SK-N-MC (cell line): Measurements from ENCODE around the gene ARL10.

Experiments
- EZH2 ChIP-seq: fragments of 200-600 bp; sonication (generic); IDR thresholded peaks from one replicate; pipeline ENCODE4 v1.6.1; 2017; ENCODE audit warnings: antibody characterized with exemption
- FOXP2 ChIP-seq: optimal IDR thresholded peaks from 2 replicates; pipeline ENCODE3; 2011; ENCODE audit warnings: mild to moderate bottlenecking, moderate library complexity; ENCODE audit not compliant: insufficient read depth; ENCODE audit errors: extremely low read length, control extremely low read depth
- POLR2AphosphoS5 ChIP-seq: IDR thresholded peaks from 2 replicates; pipeline ENCODE4 v1.6.1; 2012; ENCODE audit warnings: mild to moderate bottlenecking, low read depth, low read length, borderline replicate concordance

GRCh38 chr5:176341325-176342157, 23.7 kb upstream of the ARL10 start:
- TF ChIP-seq EZH2 = no peak
- no peak for TF ChIP-seq FOXP2
- TF ChIP-seq POLR2AphosphoS5 = no peak
